ENCODE measurements around the gene PBX1. TPM values are rescaled to one million over a fixed set of nuclear protein-coding genes. Genes with fewer than 3 reads are reported as not detected.
"Not testable (repeated sequence)": the region's sequence is repeated elsewhere in the genome, so short reads cannot be mapped to it uniquely, and the experiment has no call there.

Gene PBX1
- total RNA-seq, 1 experiment from 2014 or later, result 1.9 TPM

GRCh38 chr1:164583835-164584539 is 25.0 kb downstream of the PBX1 start:
- DNase-seq (ENCODE audit: low read depth, low spot score), result no peak
- in situ Hi-C loops (cut with HindIII; ENCODE audit: low pct_unique_long_range_greater_than_20kb, low sequenced_read_pairs), result no loop called here

- DNase-seq (ENCODE audit: low read depth, low spot score), result no peak
- in situ Hi-C loops (cut with HindIII; ENCODE audit: low pct_unique_long_range_greater_than_20kb, low sequenced_read_pairs), result no loop called here
Observed at GRCh38 chr1:164586591-164586990, 27.6 kb downstream of the PBX1 start.

- no peak for DNase-seq (ENCODE audit: low read depth, low spot score)
- in situ Hi-C loops (cut with HindIII; ENCODE audit: low pct_unique_long_range_greater_than_20kb, low sequenced_read_pairs), result no loop called here
Observed at GRCh38 chr1:164587617-164588501, 28.9 kb downstream of the PBX1 start.

GRCh38 chr1:164588516-164589341 is 29.7 kb downstream of the PBX1 start:
- in situ Hi-C loops (cut with HindIII; ENCODE audit: low pct_unique_long_range_greater_than_20kb, low sequenced_read_pairs), result no loop called here
- no peak for DNase-seq (ENCODE audit: low read depth, low spot score)

GRCh38 chr1:164589408-164589807 is 30.4 kb downstream of the PBX1 start:
- in situ Hi-C loops (cut with HindIII; ENCODE audit: low pct_unique_long_range_greater_than_20kb, low sequenced_read_pairs), result no loop called here
- no peak for DNase-seq (ENCODE audit: low read depth, low spot score)

GRCh38 chr1:164589961-164590507 is 31.1 kb downstream of the PBX1 start:
- no peak for DNase-seq (ENCODE audit: low read depth, low spot score)
- in situ Hi-C loops (cut with HindIII; ENCODE audit: low pct_unique_long_range_greater_than_20kb, low sequenced_read_pairs), result no loop called here

- in situ Hi-C loops (cut with HindIII; ENCODE audit: low pct_unique_long_range_greater_than_20kb, low sequenced_read_pairs), result no loop called here
- no peak for DNase-seq (ENCODE audit: low read depth, low spot score)
Observed at GRCh38 chr1:164590592-164590991, 31.6 kb downstream of the PBX1 start.

- DNase-seq (ENCODE audit: low read depth, low spot score), result no peak
- in situ Hi-C loops (cut with HindIII; ENCODE audit: low pct_unique_long_range_greater_than_20kb, low sequenced_read_pairs), result no loop called here
Observed at GRCh38 chr1:164591858-164592257, 32.9 kb downstream of the PBX1 start.

- no peak for DNase-seq (ENCODE audit: low read depth, low spot score)
- in situ Hi-C loops (cut with HindIII; ENCODE audit: low pct_unique_long_range_greater_than_20kb, low sequenced_read_pairs), result no loop called here
Observed at GRCh38 chr1:164592634-164593033, 33.6 kb downstream of the PBX1 start.

- no peak for DNase-seq (ENCODE audit: low read depth, low spot score)
- in situ Hi-C loops (cut with HindIII; ENCODE audit: low pct_unique_long_range_greater_than_20kb, low sequenced_read_pairs), result no loop called here
Observed at GRCh38 chr1:164595212-164595611, 36.2 kb downstream of the PBX1 start.

GRCh38 chr1:164596172-164596571 is 37.2 kb downstream of the PBX1 start:
- no peak for DNase-seq (ENCODE audit: low read depth, low spot score)
- in situ Hi-C loops (cut with HindIII; ENCODE audit: low pct_unique_long_range_greater_than_20kb, low sequenced_read_pairs), result no loop called here

GRCh38 chr1:164598719-164599118 is 39.7 kb downstream of the PBX1 start:
- in situ Hi-C loops (cut with HindIII; ENCODE audit: low pct_unique_long_range_greater_than_20kb, low sequenced_read_pairs), result no loop called here
- DNase-seq (ENCODE audit: low read depth, low spot score), result no peak

GRCh38 chr1:164599272-164599671 is 40.3 kb downstream of the PBX1 start:
- DNase-seq (ENCODE audit: low read depth, low spot score), result no peak
- in situ Hi-C loops (cut with HindIII; ENCODE audit: low pct_unique_long_range_greater_than_20kb, low sequenced_read_pairs), result no loop called here

- in situ Hi-C loops (cut with HindIII; ENCODE audit: low pct_unique_long_range_greater_than_20kb, low sequenced_read_pairs), result no loop called here
- no peak for DNase-seq (ENCODE audit: low read depth, low spot score)
Observed at GRCh38 chr1:164601399-164602100, 42.6 kb downstream of the PBX1 start.

- no peak for DNase-seq (ENCODE audit: low read depth, low spot score)
- in situ Hi-C loops (cut with HindIII; ENCODE audit: low pct_unique_long_range_greater_than_20kb, low sequenced_read_pairs), result no loop called here
Observed at GRCh38 chr1:164602101-164602422, 43.1 kb downstream of the PBX1 start.

- in situ Hi-C loops (cut with HindIII; ENCODE audit: low pct_unique_long_range_greater_than_20kb, low sequenced_read_pairs), result no loop called here
- DNase-seq (ENCODE audit: low read depth, low spot score), result no peak
Observed at GRCh38 chr1:164602480-164603093, 43.6 kb downstream of the PBX1 start.

GRCh38 chr1:164603805-164604204 is 44.8 kb downstream of the PBX1 start:
- DNase-seq (ENCODE audit: low read depth, low spot score); in situ Hi-C loops (cut with HindIII; ENCODE audit: low pct_unique_long_range_greater_than_20kb, low sequenced_read_pairs): not testable (repeated sequence)

All from SK-MEL-5 (cell line).